ENCODE data around the gene UROS. TPM values are rescaled to one million over a fixed set of nuclear protein-coding genes. Genes with fewer than 3 reads are reported as not detected.

The UROS gene
- total RNA-seq, 1 donor from 2014 or later, result 45.0 TPM

DNA sequence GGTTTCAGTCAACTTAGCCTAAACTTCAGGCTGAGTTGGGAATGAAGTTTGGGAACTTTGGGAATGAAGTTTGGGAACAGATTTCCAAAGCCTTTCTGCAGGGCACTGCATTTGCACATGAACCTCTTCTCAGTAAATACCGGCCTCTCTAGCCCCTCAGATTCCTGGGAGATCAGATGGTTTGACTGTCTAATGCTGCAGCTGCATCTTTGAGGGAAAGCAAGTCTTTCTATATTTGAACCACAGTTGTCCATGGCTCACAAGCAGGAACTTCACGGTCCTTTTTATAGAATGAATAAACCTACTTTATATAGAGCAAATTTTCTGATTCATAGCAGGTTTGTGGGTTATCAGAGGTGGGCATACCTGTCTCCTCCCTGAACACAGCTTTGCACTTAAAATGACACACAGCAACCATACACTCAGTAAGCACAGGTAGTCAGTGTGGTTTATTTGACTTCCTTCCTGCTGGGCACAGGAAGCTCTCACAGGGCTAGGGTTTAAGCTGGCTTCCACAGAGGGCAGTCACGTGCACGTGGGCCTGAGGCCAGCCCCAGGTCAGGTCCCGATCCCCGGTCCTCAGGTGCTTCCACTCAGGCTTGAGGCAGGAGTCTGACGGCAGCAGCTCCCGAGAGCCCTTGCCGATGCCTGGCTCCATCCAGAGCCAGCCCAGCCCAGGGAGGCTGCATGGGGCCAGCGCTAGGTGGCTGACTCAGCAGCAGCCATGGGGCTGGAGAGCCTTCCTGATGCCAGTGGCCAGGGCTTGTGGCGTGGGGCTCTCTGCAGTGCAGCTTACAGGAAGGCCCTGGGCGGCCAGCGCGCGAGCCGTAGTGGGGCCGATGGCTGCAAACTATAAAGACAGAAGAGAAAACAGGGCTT lies 34.7 kb downstream of the UROS start:
- Mint-ChIP-seq H3K9me3 (ENCODE audit: low read depth) (no peaks in the 10 kb centered on the region), H3K36me3 (ENCODE audit: insufficient read depth) (peaks cover 14% of the 10 kb centered on the region), H3K27ac (no peak overlapping the region), H3K4me1 (ENCODE audit: low read depth) (no peaks in the 10 kb centered on the region), H3K27me3 (no peaks in the 10 kb centered on the region), H3K4me3 (ENCODE audit: low read depth) (no peak overlapping the region)
- DNase-seq (ENCODE audit: low spot score, unreplicated experiment), result no peak
- TF ChIP-seq CTCF (IDR thresholded peaks at IDR 0.05; ENCODE audit: unreplicated experiment), result no peak

DNA sequence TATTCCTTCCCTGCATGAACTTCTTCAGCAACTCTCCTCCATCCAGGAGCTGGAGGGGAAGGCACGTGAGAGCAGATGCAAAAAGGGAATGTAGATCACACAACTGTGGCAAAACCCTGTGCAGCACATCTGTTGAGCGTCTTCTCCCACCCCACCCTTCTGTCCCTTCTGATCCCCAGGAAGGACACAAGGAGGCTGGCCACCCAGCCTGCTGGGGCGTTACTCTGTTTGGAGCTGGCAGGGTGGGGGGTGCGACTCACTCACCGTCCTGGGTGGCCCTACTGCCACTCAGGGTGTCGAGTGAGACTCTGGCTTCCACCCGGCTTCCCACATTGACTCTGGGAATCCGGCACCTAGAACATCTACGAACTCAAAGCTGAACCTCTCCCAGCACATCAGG lies 37.3 kb downstream of the UROS start:
- no peak for TF ChIP-seq CTCF (IDR thresholded peaks at IDR 0.05; ENCODE audit: unreplicated experiment)
- no peak for DNase-seq (ENCODE audit: low spot score, unreplicated experiment)
- Mint-ChIP-seq H3K9me3 (ENCODE audit: low read depth) (no peaks in the 10 kb centered on the region), H3K4me1 (ENCODE audit: low read depth) (no peaks in the 10 kb centered on the region), H3K36me3 (ENCODE audit: insufficient read depth) (peaks cover 3% of the 10 kb centered on the region), H3K27ac (no peak overlapping the region), H3K27me3 (no peaks in the 10 kb centered on the region), H3K4me3 (ENCODE audit: low read depth) (no peak overlapping the region)

GRCh38 chr10:125783957-125784356 lies 39.1 kb downstream of the UROS start:
- Mint-ChIP-seq H3K27ac (no peak overlapping the region), H3K27me3 (no peaks in the 10 kb centered on the region), H3K36me3 (ENCODE audit: insufficient read depth) (no peaks in the 10 kb centered on the region), H3K4me1 (ENCODE audit: low read depth) (no peaks in the 10 kb centered on the region), H3K4me3 (ENCODE audit: low read depth) (no peak overlapping the region), H3K9me3 (ENCODE audit: low read depth) (peaks cover 4% of the 10 kb centered on the region)
- TF ChIP-seq CTCF (IDR thresholded peaks at IDR 0.05; ENCODE audit: unreplicated experiment), result no peak
- no peak for DNase-seq (ENCODE audit: low spot score, unreplicated experiment)

DNA sequence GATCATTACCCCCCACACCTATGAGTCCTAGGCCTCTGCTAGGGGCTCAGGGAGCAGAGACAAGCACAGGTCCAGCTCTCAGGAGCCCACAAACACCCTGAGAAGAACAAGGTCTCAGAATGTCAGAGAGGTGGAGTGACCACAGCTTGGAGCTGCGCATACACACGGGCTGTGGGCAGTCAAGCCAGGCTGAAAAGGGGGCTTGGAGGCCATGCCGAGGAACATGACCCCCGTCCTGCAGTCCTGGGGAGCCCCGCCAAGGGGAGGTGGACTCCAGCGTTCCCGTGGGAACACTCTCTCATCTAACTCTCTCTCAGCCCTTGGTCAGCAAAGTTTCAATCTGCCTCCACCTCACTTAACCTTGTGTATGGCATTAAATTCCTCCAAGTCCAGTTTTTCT lies 39.6 kb downstream of the UROS start:
- peaks cover 5% of the 10 kb centered on the region for H3K9me3 Mint-ChIP-seq (ENCODE audit: low read depth)
- no peak for TF ChIP-seq CTCF (IDR thresholded peaks at IDR 0.05; ENCODE audit: unreplicated experiment)
- H3K4me1 Mint-ChIP-seq (ENCODE audit: low read depth), result no peaks in the 10 kb centered on the region
- no peak for DNase-seq (ENCODE audit: low spot score, unreplicated experiment)
- no peaks in the 10 kb centered on the region for H3K36me3 Mint-ChIP-seq (ENCODE audit: insufficient read depth)
- H3K27ac Mint-ChIP-seq, result no peak overlapping the region
- H3K27me3 Mint-ChIP-seq, result no peaks in the 10 kb centered on the region
- no peak overlapping the region for H3K4me3 Mint-ChIP-seq (ENCODE audit: low read depth)

DNA sequence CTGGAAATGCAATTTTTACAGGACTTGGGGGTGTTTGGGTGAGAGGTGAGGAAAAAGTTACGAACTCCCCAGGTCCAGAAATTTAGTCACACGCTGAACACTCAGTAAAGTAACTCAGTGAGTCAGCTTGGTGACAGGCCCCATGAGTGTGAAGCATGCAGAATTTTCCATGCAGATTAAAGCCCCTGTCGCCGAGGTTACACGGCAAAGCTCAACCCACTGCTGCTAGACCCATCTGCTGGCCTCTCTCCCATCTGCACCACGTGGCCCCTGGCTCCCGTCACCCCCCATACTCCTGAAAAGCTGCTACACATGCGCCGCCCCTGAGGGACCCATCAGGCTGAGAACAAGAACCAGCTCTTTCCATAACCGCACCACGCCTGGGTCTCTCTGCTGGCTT lies 40.4 kb downstream of the UROS start:
- no peak overlapping the region for H3K27ac Mint-ChIP-seq
- no peak for TF ChIP-seq CTCF (IDR thresholded peaks at IDR 0.05; ENCODE audit: unreplicated experiment)
- DNase-seq (ENCODE audit: low spot score, unreplicated experiment), result no peak
- peaks cover 5% of the 10 kb centered on the region for H3K9me3 Mint-ChIP-seq (ENCODE audit: low read depth)
- no peaks in the 10 kb centered on the region for H3K4me1 Mint-ChIP-seq (ENCODE audit: low read depth)
- no peak overlapping the region for H3K4me3 Mint-ChIP-seq (ENCODE audit: low read depth)
- H3K27me3 Mint-ChIP-seq, result no peaks in the 10 kb centered on the region
- H3K36me3 Mint-ChIP-seq (ENCODE audit: insufficient read depth), result no peaks in the 10 kb centered on the region
